Adrenal gland (tissue), 12 donors: Measurements from ENCODE around the gene PLOD2. TPM values are rescaled to one million over a fixed set of nuclear protein-coding genes. Genes with fewer than 3 reads are reported as not detected.

Experiments used
- DNase-seq, 7 donors: peaks; one replicate each; pipeline ENCODE4 v3.0.0-alpha.2; 2019 to 2020
- H3K27ac ChIP-seq, 5 donors: fragments of 200-600 bp; sonication (generic) in 4 of 5; 1 replicate in 3 of 5; 2 replicates in 2 of 5; pipeline versions ENCODE4 v1.5.1 to v1.8.0; 2016 to 2020; ENCODE audit warnings: mild to moderate bottlenecking in 1 of 5
- H3K27me3 ChIP-seq: fragments of 200-600 bp; 2 replicates; pipeline ENCODE4 v1.8.0; 2021
- H3K36me3 ChIP-seq, 2 donors: fragments of 200-600 bp; replicated peaks in 1 of 2; 1 replicate in 1 of 2; 2 replicates in 1 of 2; pipeline versions ENCODE4 v1.5.1 to v1.8.0; 2018 to 2022
- H3K4me1 ChIP-seq, 2 donors: fragments of 200-600 bp; replicated peaks in 1 of 2; 1 replicate in 1 of 2; 2 replicates in 1 of 2; pipeline versions ENCODE4 v1.5.1 to v1.8.0; 2018 to 2021
- H3K4me3 ChIP-seq, 4 donors: fragments of 200-600 bp; sonication (generic) in 3 of 4; one replicate each; pipeline ENCODE4 v1.5.1; 2016 to 2018
- H3K9me3 ChIP-seq, 3 donors: fragments of 200-600 bp; sonication (generic) in 1 of 3; replicated peaks in 1 of 3; 1 replicate in 2 of 3; 2 replicates in 1 of 3; pipeline versions ENCODE4 v1.5.1 to v1.8.0; 2016 to 2021
- POLR2A ChIP-seq, 2 donors: fragments of 450-650 bp; IDR thresholded peaks; one replicate each; pipeline ENCODE4 v1.6.1; 2017; ENCODE audit warnings: antibody characterized with exemption in 2 of 2, mild to moderate bottlenecking in 2 of 2, moderate library complexity in 1 of 2
- WGBS, 4 donors: extraction: QIAGEN DNeasy Blood & Tissue Kit in 2 of 4; methylation state at CpG; one replicate each; pipeline versions ENCODE4 v1.1.5 to v1.1.7; 2013 to 2017; 5-methylcytosine and 5-hydroxymethylcytosine counted together
- intact Hi-C, 2 donors: fragments of 100-400 bp; cut with DNase I; formaldehyde crosslinking; loops; one replicate each; pipeline versions ENCODE4 v1.14.1 to v1.15.0; 2022 to 2023
- polyA plus RNA-seq, 3 donors: library from polyadenylated mRNA; stranded (reverse); fragments of 200-250 nt in 2 of 3; fragments of 350-450 nt in 1 of 3; fragmentation: Illumina TruSeq in 1 of 3; extraction: RNeasy Lipid Tissue Mini Kit (QIAGEN cat#74804) in 1 of 3; gene quantifications; one replicate each; pipeline ENCODE4 v1.2.3, GENCODE V29; 2013 to 2014
- total RNA-seq, 9 donors: library from RNA; depleted of rRNA in 4 of 9; stranded (reverse); fragments of >200 nt in 4 of 9; fragments of 120-200 nt in 1 of 9; fragmentation: NEBNext Ultra II Directional in 1 of 9; extraction: Animal tissue kit (Norgen Biotek cat#: 25700) in 1 of 9; gene quantifications; one replicate each; pipeline versions ENCODE4 v1.1.0 to v1.2.4, GENCODE V29; 2013 to 2023
- TF ChIP-seq, protein P1 (sequence below), 6 experiments: fragments of 450-650 bp in 4 of 6; fragments of 200-600 bp in 2 of 6; sonication (generic) in 1 of 6; IDR thresholded peaks; 1 replicate in 5 of 6; 2 replicates in 1 of 6; pipeline versions ENCODE4 v1.5.1 to v1.8.0; 2016 to 2021; ENCODE audit warnings: antibody characterized with exemption in 6 of 6, mild to moderate bottlenecking in 2 of 6, moderate library complexity in 1 of 6
- donor health status: healthy with polysubstance abuse.
- donor health status: Bipolar disorder and iron deficiency.
- donor health status: DM: yes; HTN: yes; CAD: no.
- donor health status: DM: no; HTN: no; CAD: no.
- donor health status: DM: no; HTN: no; CAD: no.
- donor health status: DM: yes; HTN: yes; CAD: no.

PLOD2 gene
- total and polyA plus RNA-seq, 12 donors: 23.1 to 79.0 (median 41.7) TPM

DNA sequence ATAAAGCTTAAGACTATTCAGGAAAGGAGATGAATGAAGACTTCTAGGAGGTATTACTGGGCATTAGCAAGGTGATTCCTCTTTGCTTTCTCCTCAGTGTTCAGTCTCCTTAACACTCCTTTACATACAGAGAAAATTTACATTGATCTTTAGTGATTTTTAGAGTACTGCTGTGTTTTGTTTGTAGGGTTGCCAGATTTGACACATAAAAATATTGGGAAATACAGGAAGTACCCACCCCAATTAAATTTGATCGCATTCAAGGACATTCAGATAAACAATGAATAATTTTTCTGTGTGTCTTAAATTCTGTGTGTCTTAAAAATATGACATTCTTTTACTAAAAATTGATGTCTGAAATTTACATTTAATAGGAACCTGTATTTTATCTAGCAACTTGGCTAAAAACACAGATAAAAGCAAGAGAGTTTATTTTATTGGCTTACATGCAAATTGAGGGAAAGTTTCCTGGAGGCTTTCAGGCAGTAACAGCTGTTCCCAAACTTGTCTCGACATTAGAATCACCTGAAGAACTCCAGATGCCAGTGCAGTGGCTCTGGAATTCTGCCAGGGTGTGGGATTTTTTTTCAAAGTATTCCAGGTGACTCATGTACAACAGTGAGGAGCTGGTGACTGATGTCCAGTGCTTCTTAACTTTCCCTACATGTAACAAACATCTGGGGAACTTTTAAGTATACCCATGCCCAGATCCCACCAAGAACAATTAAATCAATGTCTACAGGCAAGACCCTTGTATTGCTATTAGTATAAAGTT, 23.4 kb upstream of the PLOD2 start:
- intact Hi-C loops: loop anchor here in 1 of 2 donors (5.0 kb wide), 1 partner anchor 117 kb away; no protein-coding TSS in a partner anchor
- no peaks in the 10 kb centered on the region for H3K27me3 ChIP-seq
- WGBS, 4 donors: 33 to 38% (median 36%) methylated on average over 2 of the region's 2 CpGs

DNA sequence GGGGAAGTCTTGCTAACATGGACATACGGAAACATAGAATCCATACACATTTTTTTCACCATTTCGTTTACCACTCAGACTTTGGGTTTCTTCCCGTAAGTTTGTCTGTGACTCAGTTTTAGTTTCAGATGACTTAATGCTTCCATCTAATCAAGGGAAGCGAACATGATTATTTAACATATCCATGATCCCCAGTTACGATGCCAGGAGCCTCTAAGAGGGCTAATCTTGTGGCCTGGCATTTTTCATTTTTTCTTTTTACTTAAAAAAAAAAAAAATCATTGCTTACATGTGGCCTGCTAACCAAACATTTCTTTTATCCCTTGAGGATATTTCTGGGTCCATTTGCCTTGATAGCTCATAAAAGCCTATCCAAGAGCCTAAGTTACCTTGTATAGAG, 20.2 kb upstream of the PLOD2 start:
- no peak for DNase-seq
- Histone ChIP-seq H3K36me3 (no peaks in the 10 kb centered on the region), H3K4me1 (peaks cover 0 to 5% of the 10 kb centered on the region in 2 donors), H3K27me3 (no peaks in the 10 kb centered on the region), H3K9me3 (no peaks in the 10 kb centered on the region), H3K27ac (no peak overlapping the region), H3K4me3 (no peak overlapping the region)
- intact Hi-C loops: no loop called here
- WGBS, 4 donors: 93 to 95% (median 94%) methylated on average over 5 of the region's 5 CpGs
- no peak for TF ChIP-seq POLR2A (IDR thresholded peaks at IDR 0.05)
- TF ChIP-seq, protein P1, sequence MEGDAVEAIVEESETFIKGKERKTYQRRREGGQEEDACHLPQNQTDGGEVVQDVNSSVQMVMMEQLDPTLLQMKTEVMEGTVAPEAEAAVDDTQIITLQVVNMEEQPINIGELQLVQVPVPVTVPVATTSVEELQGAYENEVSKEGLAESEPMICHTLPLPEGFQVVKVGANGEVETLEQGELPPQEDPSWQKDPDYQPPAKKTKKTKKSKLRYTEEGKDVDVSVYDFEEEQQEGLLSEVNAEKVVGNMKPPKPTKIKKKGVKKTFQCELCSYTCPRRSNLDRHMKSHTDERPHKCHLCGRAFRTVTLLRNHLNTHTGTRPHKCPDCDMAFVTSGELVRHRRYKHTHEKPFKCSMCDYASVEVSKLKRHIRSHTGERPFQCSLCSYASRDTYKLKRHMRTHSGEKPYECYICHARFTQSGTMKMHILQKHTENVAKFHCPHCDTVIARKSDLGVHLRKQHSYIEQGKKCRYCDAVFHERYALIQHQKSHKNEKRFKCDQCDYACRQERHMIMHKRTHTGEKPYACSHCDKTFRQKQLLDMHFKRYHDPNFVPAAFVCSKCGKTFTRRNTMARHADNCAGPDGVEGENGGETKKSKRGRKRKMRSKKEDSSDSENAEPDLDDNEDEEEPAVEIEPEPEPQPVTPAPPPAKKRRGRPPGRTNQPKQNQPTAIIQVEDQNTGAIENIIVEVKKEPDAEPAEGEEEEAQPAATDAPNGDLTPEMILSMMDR (IDR thresholded peaks at IDR 0.05): no peak

More for the DNA sequence above, 23.4 kb upstream of the PLOD2 start:
- Histone ChIP-seq H3K27ac (no peak overlapping the region), H3K36me3 (no peaks in the 10 kb centered on the region), H3K9me3 (no peaks in the 10 kb centered on the region), H3K4me1 (peaks cover 0 to 5% of the 10 kb centered on the region in 2 donors), H3K4me3 (no peak overlapping the region)
- TF ChIP-seq, protein P1 (IDR thresholded peaks at IDR 0.05): no peak
- no peak for TF ChIP-seq POLR2A (IDR thresholded peaks at IDR 0.05)
- peak in 3 of 7 donors; percentile 28 to 34 (median 33) for DNase-seq

DNA sequence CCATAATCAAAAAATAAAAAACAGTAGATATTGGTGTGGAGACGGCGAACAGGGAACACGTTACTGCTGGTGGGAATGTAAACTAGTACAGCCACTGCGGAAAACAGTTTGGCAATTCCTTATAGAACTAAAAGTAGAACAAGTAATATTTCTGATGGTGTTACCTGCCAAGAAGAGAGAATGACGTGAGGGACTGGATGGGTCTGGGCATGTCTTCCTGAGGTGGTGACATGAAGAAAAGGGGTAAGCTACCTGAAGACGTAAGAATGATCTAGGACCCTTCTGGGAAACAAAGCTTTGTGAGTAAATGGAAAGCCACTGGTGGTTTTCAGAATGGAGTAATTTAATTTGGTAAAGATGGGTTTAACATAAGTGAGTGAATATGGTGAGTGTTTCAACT, 19.4 kb upstream of the PLOD2 start:
- intact Hi-C loops: no loop called here
- WGBS, 4 donors: 84 to 96% (median 91%) methylated on average over 6 of the region's 6 CpGs
- H3K9me3 ChIP-seq: no peaks in the 10 kb centered on the region
- H3K4me3 ChIP-seq: no peak overlapping the region
- H3K4me1 ChIP-seq: peaks cover 0 to 5% of the 10 kb centered on the region in 2 donors
- no peaks in the 10 kb centered on the region for H3K36me3 ChIP-seq
- no peak overlapping the region for H3K27ac ChIP-seq
- no peak for DNase-seq
- H3K27me3 ChIP-seq: no peaks in the 10 kb centered on the region
- TF ChIP-seq POLR2A (IDR thresholded peaks at IDR 0.05): no peak
- TF ChIP-seq, protein P1 (IDR thresholded peaks at IDR 0.05): no peak

DNA sequence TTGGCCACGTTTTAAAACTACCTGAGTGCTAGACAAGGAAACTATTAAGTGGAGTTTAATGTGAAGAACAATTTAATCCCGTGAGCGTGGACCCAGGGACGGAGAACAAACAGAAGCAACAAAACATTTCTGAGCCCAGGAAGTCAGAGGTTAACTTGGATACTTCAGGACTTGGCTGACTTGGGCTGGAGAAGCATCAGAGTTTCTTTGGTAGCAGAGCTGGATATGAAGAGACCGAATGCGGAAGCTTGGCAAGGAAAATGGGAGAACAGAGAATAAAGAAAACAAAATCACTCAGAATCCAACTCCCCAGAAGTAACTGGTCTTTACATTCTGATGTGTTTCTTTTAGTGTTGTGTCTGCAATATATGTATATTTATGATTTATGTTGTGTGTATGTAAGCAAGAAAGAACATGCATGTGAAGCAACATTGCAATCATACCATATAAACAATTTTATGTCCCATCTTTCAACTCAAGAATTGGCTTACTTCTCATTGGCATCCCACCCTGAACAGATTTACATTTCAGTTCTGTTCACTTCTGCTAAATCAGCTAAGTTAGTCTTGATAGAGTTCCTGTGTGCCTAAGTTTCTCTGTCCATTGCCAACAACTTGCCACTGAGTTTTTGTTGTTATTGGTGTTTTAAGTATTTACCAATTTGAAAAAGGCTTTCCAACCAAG, 17.2 kb upstream of the PLOD2 start:
- Histone ChIP-seq H3K4me1 (no peaks in the 10 kb centered on the region), H3K4me3 (no peak overlapping the region), H3K9me3 (no peaks in the 10 kb centered on the region), H3K27me3 (no peaks in the 10 kb centered on the region), H3K27ac (no peak overlapping the region), H3K36me3 (no peaks in the 10 kb centered on the region)
- TF ChIP-seq, protein P1 (IDR thresholded peaks at IDR 0.05): no peak
- no peak for TF ChIP-seq POLR2A (IDR thresholded peaks at IDR 0.05)
- intact Hi-C loops: loop anchor here in 1 of 2 donors (10.0 kb wide), 1 partner anchor 113 kb away; no protein-coding TSS in a partner anchor
- DNase-seq: no peak
- WGBS, 4 donors: 72 to 86% (median 81%) methylated on average over 6 of the region's 6 CpGs
